Measurements from ENCODE around the gene MISP3. TPM values are rescaled to one million over a fixed set of nuclear protein-coding genes. Genes with fewer than 3 reads are reported as not detected.
A peak's percentile ranks its signal among the peaks of the same experiment; 100 is the strongest.
"Not testable (repeated sequence)": the region's sequence is repeated elsewhere in the genome, so short reads cannot be mapped to it uniquely, and the experiment has no call there.

Gene MISP3
- total and polyA plus RNA-seq, 8 donors, result 1.9 to 10.8 (median 2.6) TPM

- peak in 1 of 4 donors; percentile 6 for DNase-seq
- Histone ChIP-seq H3K36me3 (peaks cover 0 to 23% of the 10 kb centered on the region in 2 donors), H3K9me3 (no peaks in the 10 kb centered on the region), H3K27ac (no peak overlapping the region), H3K4me3 (no peak overlapping the region), H3K27me3 (peaks cover 0 to 15% of the 10 kb centered on the region in 2 donors), H3K4me1 (peaks cover 0 to 27% of the 10 kb centered on the region in 2 donors)
- intact Hi-C loops (cut with DNase I), result loop anchor here in 1 of 2 donors (10.0 kb wide), 1 partner anchor 151 kb away; no protein-coding TSS in a partner anchor
- no peak for ATAC-seq
- no peak for TF ChIP-seq CTCF (IDR thresholded peaks at IDR 0.05)
Observed at GRCh38 chr19:14035706-14036105, 36.9 kb upstream of the MISP3 start.

DNA sequence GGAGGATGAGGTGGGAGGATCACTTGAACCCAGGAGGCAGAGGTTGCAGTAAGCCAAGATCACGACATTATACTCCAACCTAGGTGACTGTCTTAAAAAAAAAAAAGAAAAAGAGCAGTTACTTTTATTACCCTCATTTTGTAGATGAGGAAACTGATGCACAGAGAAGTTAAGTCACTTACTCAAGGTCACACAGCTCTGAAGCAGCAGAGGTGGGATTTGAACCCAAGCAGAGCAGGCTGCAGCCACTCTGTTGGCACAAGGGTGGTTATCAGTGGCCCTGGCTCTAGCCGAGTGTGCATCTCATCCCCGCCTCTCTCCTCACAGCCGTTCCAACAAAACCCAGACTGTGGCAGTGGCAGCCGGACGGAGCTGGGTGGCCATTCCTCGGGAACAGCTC lies 33.4 kb upstream of the MISP3 start:
- Histone ChIP-seq H3K27me3 (no peaks in the 10 kb centered on the region), H3K27ac (no peak overlapping the region), H3K9me3 (no peaks in the 10 kb centered on the region), H3K4me3 (no peak overlapping the region), H3K36me3 (peaks cover 0 to 37% of the 10 kb centered on the region in 2 donors), H3K4me1 (peaks cover 0 to 10% of the 10 kb centered on the region in 2 donors)
- DNase-seq (no peak), ATAC-seq (no peak)
- TF ChIP-seq CTCF (IDR thresholded peaks at IDR 0.05), result no peak
- intact Hi-C loops (cut with DNase I), result loop anchor here in 1 of 2 donors (10.0 kb wide), 1 partner anchor 154 kb away; no protein-coding TSS in a partner anchor

- H3K27ac ChIP-seq, result peak overlapping the region in 1 of 2 donors; percentile 24
- H3K36me3 ChIP-seq, result peaks cover 0 to 55% of the 10 kb centered on the region in 2 donors
- H3K9me3 ChIP-seq; H3K4me1 ChIP-seq; intact Hi-C loops (cut with DNase I); H3K27me3 ChIP-seq; H3K4me3 ChIP-seq: not testable (repeated sequence)
- ATAC-seq (peak; percentile 84), DNase-seq (peak in 1 of 4 donors; percentile 73)
- TF ChIP-seq CTCF (IDR thresholded peaks at IDR 0.05), result peak; percentile 26 to 63
Observed at GRCh38 chr19:14042659-14043608, 29.7 kb upstream of the MISP3 start.

GRCh38 chr19:14047866-14048265 lies 24.7 kb upstream of the MISP3 start:
- intact Hi-C loops (cut with DNase I), result not testable (repeated sequence)

GRCh38 chr19:14048443-14049153 lies 24.0 kb upstream of the MISP3 start:
- H3K4me1 ChIP-seq, result no peaks in the 10 kb centered on the region
- no peaks in the 10 kb centered on the region for H3K9me3 ChIP-seq
- ATAC-seq (peak; percentile 93), DNase-seq (peak in 1 of 4 donors; percentile 87)
- peak; percentile 85 to 92 for TF ChIP-seq CTCF (IDR thresholded peaks at IDR 0.05)
- intact Hi-C loops (cut with DNase I), result no loop called here
- no peak overlapping the region for H3K27ac ChIP-seq
- peaks cover 0 to 67% of the 10 kb centered on the region in 2 donors for H3K36me3 ChIP-seq
- H3K27me3 ChIP-seq, result no peaks in the 10 kb centered on the region
- no peak overlapping the region for H3K4me3 ChIP-seq

More at GRCh38 chr19:14047866-14048265, 24.7 kb upstream of the MISP3 start:
- H3K27ac ChIP-seq, ATAC-seq, H3K9me3 ChIP-seq, DNase-seq, H3K4me1 ChIP-seq, H3K4me3 ChIP-seq, H3K27me3 ChIP-seq: not testable (repeated sequence)
- peaks cover 0 to 61% of the 10 kb centered on the region in 2 donors for H3K36me3 ChIP-seq

All from left lung (tissue), 10 donors.